WERI-Rb-1 (cell line): ENCODE data around the gene SCIN.
"Not testable (repeated sequence)": the region's sequence is repeated elsewhere in the genome, so short reads cannot be mapped to it uniquely, and the experiment has no call there.

ENCODE experiments used
- DNase-seq: peaks from one replicate; pipeline ENCODE4 v3.0.0-alpha.2; 2020
- H3K27ac ChIP-seq: fragments of 250-450 bp; sonication (Bioruptor Pico); 2 replicates; pipeline ENCODE4 v1.5.1; 2020; ENCODE audit warnings: mild to moderate bottlenecking, moderate library complexity
- H3K27me3 ChIP-seq: fragments of 250-450 bp; sonication (Bioruptor Pico); 2 replicates; pipeline ENCODE4 v1.5.1; 2021; ENCODE audit warnings: mild to moderate bottlenecking, low read depth, moderate library complexity; ENCODE audit not compliant: insufficient read depth, severe bottlenecking
- H3K36me3 ChIP-seq: fragments of 250-450 bp; sonication (Bioruptor Pico); 2 replicates; pipeline ENCODE4 v1.5.1; 2020; ENCODE audit warnings: mild to moderate bottlenecking, moderate library complexity
- H3K4me3 ChIP-seq: 2 replicates; pipeline ENCODE4 v1.5.1; 2011; ENCODE audit warnings: low read depth, mild to moderate bottlenecking, control low read depth, low read length
- H3K9me3 ChIP-seq: fragments of 250-450 bp; sonication (Bioruptor Pico); 2 replicates; pipeline ENCODE4 v1.5.1; 2021; ENCODE audit warnings: mild to moderate bottlenecking, moderate library complexity; ENCODE audit not compliant: severe bottlenecking
- CTCF ChIP-seq: IDR thresholded peaks from 2 replicates; pipeline ENCODE4 v1.5.1; 2011; ENCODE audit warnings: low read depth, mild to moderate bottlenecking, control low read depth, inconsistent platforms, low read length

The SCIN gene

GRCh38 chr7:12648704-12649261 lies 78.3 kb downstream of the SCIN start:
- no peak for DNase-seq
- no peak overlapping the region for H3K4me3 ChIP-seq
- no peaks in the 10 kb centered on the region for H3K9me3 ChIP-seq
- no peaks in the 10 kb centered on the region for H3K36me3 ChIP-seq
- no peaks in the 10 kb centered on the region for H3K27me3 ChIP-seq
- no peak overlapping the region for H3K27ac ChIP-seq
- no peak for TF ChIP-seq CTCF

GRCh38 chr7:12649348-12649747 lies 78.8 kb downstream of the SCIN start:
- TF ChIP-seq CTCF: no peak
- H3K27me3 ChIP-seq: no peaks in the 10 kb centered on the region
- no peak overlapping the region for H3K4me3 ChIP-seq
- H3K36me3 ChIP-seq: no peaks in the 10 kb centered on the region
- H3K9me3 ChIP-seq: no peaks in the 10 kb centered on the region
- no peak for DNase-seq
- no peak overlapping the region for H3K27ac ChIP-seq

- TF ChIP-seq CTCF: no peak
- no peak for DNase-seq
- H3K9me3 ChIP-seq: no peaks in the 10 kb centered on the region
- no peak overlapping the region for H3K4me3 ChIP-seq
- no peak overlapping the region for H3K27ac ChIP-seq
- no peaks in the 10 kb centered on the region for H3K36me3 ChIP-seq
- no peaks in the 10 kb centered on the region for H3K27me3 ChIP-seq
Measured at GRCh38 chr7:12650080-12650479, 79.6 kb downstream of the SCIN start.

- TF ChIP-seq CTCF: no peak
- DNase-seq: no peak
- Histone ChIP-seq H3K36me3 (no peaks in the 10 kb centered on the region), H3K9me3 (no peaks in the 10 kb centered on the region), H3K27me3 (no peaks in the 10 kb centered on the region), H3K27ac (no peak overlapping the region), H3K4me3 (no peak overlapping the region)
Measured at GRCh38 chr7:12653110-12653509, 82.6 kb downstream of the SCIN start.

- Histone ChIP-seq H3K9me3 (no peaks in the 10 kb centered on the region), H3K36me3 (no peaks in the 10 kb centered on the region), H3K27ac (no peak overlapping the region), H3K27me3 (no peaks in the 10 kb centered on the region), H3K4me3 (no peak overlapping the region)
- TF ChIP-seq CTCF: no peak
- DNase-seq: no peak
Measured at GRCh38 chr7:12653518-12653917, 83.0 kb downstream of the SCIN start.

- no peak overlapping the region for H3K27ac ChIP-seq
- no peak for TF ChIP-seq CTCF
- no peak overlapping the region for H3K4me3 ChIP-seq
- H3K27me3 ChIP-seq: no peaks in the 10 kb centered on the region
- no peaks in the 10 kb centered on the region for H3K9me3 ChIP-seq
- no peak for DNase-seq
- H3K36me3 ChIP-seq: no peaks in the 10 kb centered on the region
Measured at GRCh38 chr7:12655161-12655560, 84.6 kb downstream of the SCIN start.

- not testable (repeated sequence) for H3K27ac ChIP-seq, H3K27me3 ChIP-seq, H3K36me3 ChIP-seq, H3K9me3 ChIP-seq, H3K4me3 ChIP-seq, DNase-seq
Measured at GRCh38 chr7:12660423-12660822, 89.9 kb downstream of the SCIN start.

GRCh38 chr7:12660986-12661385 lies 90.5 kb downstream of the SCIN start:
- not testable (repeated sequence) for H3K27ac ChIP-seq, H3K4me3 ChIP-seq, H3K9me3 ChIP-seq, H3K27me3 ChIP-seq, H3K36me3 ChIP-seq
- DNase-seq: peak; percentile 37
